Upper lobe of left lung (tissue), 6 donors: ENCODE results near the gene TTLL12. TPM values are rescaled to one million over a fixed set of nuclear protein-coding genes. Genes with fewer than 3 reads are reported as not detected.

ENCODE experiments used
- ATAC-seq, 2 donors: fragments of 200-7000 bp; cut with Tn5 transposase; one replicate each; pipeline ENCODE4 v1.9.1; 2022; ENCODE audit warnings: mild to moderate bottlenecking in 2 of 2, moderate library complexity in 2 of 2; ENCODE audit not compliant: low FRiP score in 2 of 2
- DNase-seq, 2 donors: peaks; one replicate each; pipeline ENCODE4 v3.0.0-alpha.2; 2019 to 2020
- H3K27ac ChIP-seq, 4 donors: fragments of 200-600 bp; sonication (generic); one replicate each; pipeline ENCODE4 v1.5.1; 2016 to 2019
- H3K27me3 ChIP-seq, 4 donors: fragments of 200-600 bp; sonication (generic); one replicate each; pipeline ENCODE4 v1.5.1; 2017 to 2019
- H3K36me3 ChIP-seq, 4 donors: fragments of 200-600 bp; sonication (generic); one replicate each; pipeline ENCODE4 v1.5.1; 2016 to 2019
- H3K4me1 ChIP-seq, 4 donors: fragments of 200-600 bp; sonication (generic); one replicate each; pipeline ENCODE4 v1.5.1; 2018 to 2019
- H3K4me3 ChIP-seq, 4 donors: fragments of 200-600 bp; sonication (generic); one replicate each; pipeline ENCODE4 v1.5.1; 2017 to 2019; ENCODE audit warnings: mild to moderate bottlenecking in 2 of 4, moderate library complexity in 1 of 4
- H3K9me3 ChIP-seq, 4 donors: fragments of 200-600 bp; sonication (generic); one replicate each; pipeline ENCODE4 v1.5.1; 2018 to 2019
- EP300 ChIP-seq, 4 donors: sonication (generic); formaldehyde crosslinking; IDR thresholded peaks; one replicate each; pipeline ENCODE4 v1.5.1; 2017; ENCODE audit warnings: antibody characterized with exemption in 4 of 4, control low read depth in 2 of 4
- POLR2A ChIP-seq, 4 donors: fragments of 450-650 bp; IDR thresholded peaks; one replicate each; pipeline ENCODE4 v1.5.1; 2016 to 2017; ENCODE audit warnings: antibody characterized with exemption in 4 of 4, mild to moderate bottlenecking in 2 of 4
- POLR2AphosphoS5 ChIP-seq, 2 donors: sonication (generic); formaldehyde crosslinking; IDR thresholded peaks; one replicate each; pipeline ENCODE4 v1.5.1; 2017; ENCODE audit warnings: antibody characterized with exemption in 2 of 2
- WGBS, 2 donors: methylation state at CpG; one replicate each; pipeline ENCODE4 v1.1.5; 2017 to 2018; 5-methylcytosine and 5-hydroxymethylcytosine counted together
- total RNA-seq, 6 donors: library from RNA; depleted of rRNA in 4 of 6; stranded (reverse); fragments of >200 nt in 4 of 6; gene quantifications; one replicate each; pipeline versions ENCODE4 v1.1.0 to v1.2.1, GENCODE V29; 2016 to 2021
- TF ChIP-seq, protein P1 (sequence below), 6 experiments: fragments of 450-650 bp in 4 of 6; fragments of 200-600 bp in 2 of 6; sonication (generic) in 2 of 6; IDR thresholded peaks; one replicate each; pipeline ENCODE4 v1.5.1; 2016 to 2019; ENCODE audit warnings: antibody characterized with exemption in 6 of 6
- donor health status: DM: no; HTN: no; CAD: no; lungs with moderate emphysema.
- donor health status: DM: no; HTN: yes; CAD: no; lungs with severe emphysema.

Gene TTLL12
- total RNA-seq, 6 donors from 2014 or later, result 19.6 to 49.2 (median 25.0) TPM

DNA sequence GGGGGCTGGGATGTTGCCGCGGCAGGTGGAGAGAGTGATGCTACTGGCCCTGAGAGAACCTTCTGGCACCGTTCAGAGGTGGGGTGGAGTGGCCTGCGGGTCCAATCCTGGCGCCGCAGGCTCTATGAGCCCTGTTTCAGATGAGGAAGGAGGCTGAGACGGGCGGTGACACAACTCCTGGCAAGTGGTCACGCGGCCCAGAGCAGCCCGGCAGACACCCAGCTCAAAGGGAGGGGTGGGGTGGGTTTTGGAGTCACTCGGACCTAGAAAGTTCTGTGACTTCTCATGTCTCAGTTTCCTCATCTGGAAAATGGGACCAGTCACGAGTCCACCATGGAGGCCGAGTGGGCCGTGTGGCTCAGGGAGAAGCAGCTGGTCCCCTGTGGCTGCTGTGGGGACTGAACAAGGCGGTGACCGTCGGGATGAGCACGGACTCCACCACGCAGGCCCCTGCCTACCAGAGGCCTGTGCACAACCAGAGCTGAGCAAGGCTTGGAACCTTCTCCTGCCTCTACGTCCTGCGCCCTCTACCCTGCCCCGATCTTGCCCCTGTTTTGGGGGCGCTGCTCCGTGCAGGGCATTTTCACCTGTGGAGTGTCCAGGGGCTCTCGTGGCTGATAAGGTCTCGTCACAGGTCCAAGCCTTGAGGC, 31.9 kb downstream of the TTLL12 start:
- Histone ChIP-seq H3K36me3 (peaks cover 0 to 14% (median 4%) of the 10 kb centered on the region in 4 donors), H3K9me3 (no peaks in the 10 kb centered on the region), H3K4me3 (no peak overlapping the region), H3K4me1 (peaks cover 27 to 81% (median 46%) of the 10 kb centered on the region in 4 donors), H3K27ac (peak overlapping the region; percentile 3 to 79 (median 37)), H3K27me3 (no peaks in the 10 kb centered on the region)
- WGBS, 2 donors, result 76 to 84% methylated on average over 20 to 27 of the region's 27 CpGs
- ATAC-seq (peak; percentile 15 to 43), DNase-seq (peak; percentile 79 to 84)
- no peak for TF ChIP-seq POLR2AphosphoS5 (IDR thresholded peaks at IDR 0.05)
- TF ChIP-seq POLR2A (IDR thresholded peaks at IDR 0.05), result peak in 1 of 4 donors; percentile 33
- TF ChIP-seq EP300 (IDR thresholded peaks at IDR 0.05), result no peak
- TF ChIP-seq, protein P1, sequence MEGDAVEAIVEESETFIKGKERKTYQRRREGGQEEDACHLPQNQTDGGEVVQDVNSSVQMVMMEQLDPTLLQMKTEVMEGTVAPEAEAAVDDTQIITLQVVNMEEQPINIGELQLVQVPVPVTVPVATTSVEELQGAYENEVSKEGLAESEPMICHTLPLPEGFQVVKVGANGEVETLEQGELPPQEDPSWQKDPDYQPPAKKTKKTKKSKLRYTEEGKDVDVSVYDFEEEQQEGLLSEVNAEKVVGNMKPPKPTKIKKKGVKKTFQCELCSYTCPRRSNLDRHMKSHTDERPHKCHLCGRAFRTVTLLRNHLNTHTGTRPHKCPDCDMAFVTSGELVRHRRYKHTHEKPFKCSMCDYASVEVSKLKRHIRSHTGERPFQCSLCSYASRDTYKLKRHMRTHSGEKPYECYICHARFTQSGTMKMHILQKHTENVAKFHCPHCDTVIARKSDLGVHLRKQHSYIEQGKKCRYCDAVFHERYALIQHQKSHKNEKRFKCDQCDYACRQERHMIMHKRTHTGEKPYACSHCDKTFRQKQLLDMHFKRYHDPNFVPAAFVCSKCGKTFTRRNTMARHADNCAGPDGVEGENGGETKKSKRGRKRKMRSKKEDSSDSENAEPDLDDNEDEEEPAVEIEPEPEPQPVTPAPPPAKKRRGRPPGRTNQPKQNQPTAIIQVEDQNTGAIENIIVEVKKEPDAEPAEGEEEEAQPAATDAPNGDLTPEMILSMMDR (IDR thresholded peaks at IDR 0.05), result no peak

DNA sequence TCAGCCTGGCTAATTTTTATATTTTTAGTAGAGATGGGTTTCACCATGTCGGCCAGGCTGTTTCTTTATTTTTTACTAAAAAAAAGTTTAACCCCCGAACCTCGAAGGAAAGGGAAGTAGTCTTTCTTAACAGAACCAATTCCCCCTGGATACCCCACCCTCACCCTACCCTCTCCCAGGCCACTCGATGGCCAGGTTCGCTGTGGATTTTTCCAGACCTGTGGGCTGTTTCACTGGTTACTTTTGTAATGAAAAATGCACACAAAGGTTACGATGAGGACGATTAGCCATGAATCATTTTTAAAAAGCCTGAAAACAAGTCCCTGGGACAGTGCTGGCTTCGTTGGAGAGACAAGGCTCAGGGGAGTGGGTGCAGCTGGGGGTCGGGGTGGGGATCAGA, 33.0 kb downstream of the TTLL12 start:
- Histone ChIP-seq H3K4me3 (peak overlapping the region in 2 of 4 donors; percentile 3 to 22), H3K27me3 (no peaks in the 10 kb centered on the region), H3K36me3 (peaks cover 0 to 7% (median 3%) of the 10 kb centered on the region in 4 donors), H3K27ac (peak overlapping the region in 3 of 4 donors; percentile 55 to 79 (median 67)), H3K9me3 (no peaks in the 10 kb centered on the region), H3K4me1 (peaks cover 16 to 70% (median 36%) of the 10 kb centered on the region in 4 donors)
- ATAC-seq (no peak), DNase-seq (no peak)
- WGBS, 2 donors, result 60 to 62% methylated on average over 9 of the region's 9 CpGs
- TF ChIP-seq POLR2A (IDR thresholded peaks at IDR 0.05) (no peak), EP300 (IDR thresholded peaks at IDR 0.05) (no peak), POLR2AphosphoS5 (IDR thresholded peaks at IDR 0.05) (no peak)
- TF ChIP-seq, protein P1 (IDR thresholded peaks at IDR 0.05), result no peak

DNA sequence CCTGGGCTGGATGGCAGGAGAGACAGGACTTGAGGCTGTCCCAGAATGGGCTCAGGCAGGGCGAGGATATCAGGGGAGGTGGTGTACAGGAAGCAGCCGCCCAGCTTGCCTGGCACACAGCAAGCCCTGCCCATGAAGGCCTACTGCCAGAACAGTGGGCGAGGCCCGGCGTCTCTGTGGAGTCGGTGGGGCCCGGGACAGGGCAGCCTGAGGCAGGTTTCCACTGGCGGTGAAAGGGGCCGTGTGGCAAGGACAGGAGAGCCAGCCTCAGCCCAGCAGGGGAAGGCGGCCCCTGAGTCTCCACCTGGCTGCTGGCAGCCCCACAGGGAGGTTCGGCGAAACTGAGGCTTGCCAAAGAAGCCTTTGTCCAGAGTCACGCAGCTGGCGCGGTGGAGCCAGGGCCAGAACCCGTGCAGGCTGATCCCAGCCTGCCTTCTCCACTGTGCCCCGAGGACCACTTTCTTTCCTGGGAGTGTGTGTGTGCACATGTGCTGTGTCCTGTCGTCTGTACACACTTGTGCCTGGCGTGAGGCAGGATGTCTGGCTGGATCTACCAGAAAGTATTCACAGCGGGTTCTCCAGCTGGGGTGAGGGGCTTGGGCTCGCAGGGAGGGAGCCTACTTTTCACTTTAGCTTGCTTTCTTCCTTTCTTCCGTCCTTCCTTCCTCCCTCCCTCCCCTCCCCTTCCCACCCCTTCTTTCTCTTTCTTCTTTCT, 34.4 kb downstream of the TTLL12 start:
- WGBS, 2 donors, result 5 to 7% methylated on average over 6 to 18 of the region's 22 CpGs
- peak; percentile 73 to 93 for ATAC-seq
- peaks cover 0 to 7% (median 3%) of the 10 kb centered on the region in 4 donors for H3K36me3 ChIP-seq
- H3K4me1 ChIP-seq, result peaks cover 16 to 61% (median 37%) of the 10 kb centered on the region in 4 donors
- TF ChIP-seq EP300 (IDR thresholded peaks at IDR 0.05) (no peak), POLR2AphosphoS5 (IDR thresholded peaks at IDR 0.05) (peak in 1 of 2 donors; percentile 70), POLR2A (IDR thresholded peaks at IDR 0.05) (peak in 2 of 4 donors; percentile 54 to 57)
- TF ChIP-seq, protein P1 (IDR thresholded peaks at IDR 0.05), result no peak
- peak overlapping the region; percentile 90 to 96 (median 94) for H3K27ac ChIP-seq
- DNase-seq, result peak; percentile 88 to 93
- no peaks in the 10 kb centered on the region for H3K27me3 ChIP-seq
- peak overlapping the region; percentile 92 to 97 (median 92) for H3K4me3 ChIP-seq
- no peaks in the 10 kb centered on the region for H3K9me3 ChIP-seq

DNA sequence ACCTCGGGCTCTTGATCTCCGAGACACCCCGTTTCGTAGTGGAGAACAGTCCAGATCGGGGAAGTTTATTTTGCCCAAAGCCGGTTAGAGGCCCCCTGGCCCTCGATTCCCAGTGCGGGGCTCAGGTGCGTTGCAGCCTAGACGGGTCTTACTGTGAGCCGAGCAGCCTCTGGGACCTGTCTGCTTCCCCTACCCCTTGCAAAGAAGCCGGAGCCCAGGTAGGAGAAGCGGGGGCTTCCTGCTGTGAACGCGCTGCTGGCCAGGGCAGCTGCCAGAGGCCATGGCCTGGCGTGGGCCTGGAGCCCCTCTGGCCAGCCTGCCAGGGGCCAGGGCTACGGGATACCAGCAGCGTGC, 35.0 kb downstream of the TTLL12 start:
- Histone ChIP-seq H3K9me3 (no peaks in the 10 kb centered on the region), H3K36me3 (peaks cover 0 to 7% (median 3%) of the 10 kb centered on the region in 4 donors), H3K4me3 (peak overlapping the region; percentile 92 to 97 (median 92)), H3K27ac (peak overlapping the region; percentile 90 to 96 (median 94)), H3K27me3 (no peaks in the 10 kb centered on the region), H3K4me1 (peaks cover 16 to 56% (median 37%) of the 10 kb centered on the region in 4 donors)
- ATAC-seq (no peak), DNase-seq (no peak)
- WGBS, 2 donors, result 5% methylated on average over 14 of the region's 18 CpGs; no CpG with 5 or more reads in 1 of the 2 donors
- TF ChIP-seq POLR2AphosphoS5 (IDR thresholded peaks at IDR 0.05), result no peak
